Measurements from ENCODE around the gene RGL4. TPM values are rescaled to one million over a fixed set of nuclear protein-coding genes. Genes with fewer than 3 reads are reported as not detected.

RGL4 gene
- total and polyA plus RNA-seq, 2 experiments from 2014 or later: 0.16 TPM; not detected in 1

GRCh38 chr22:23681026-23681809 lies 9.6 kb upstream of the RGL4 start (continued):
- no peak for TF ChIP-seq ZNF462 (CRISPR knock-in tag; IDR thresholded peaks at IDR 0.05)
- TF ChIP-seq NANOG (IDR thresholded peaks at IDR 0.05; ENCODE audit: borderline replicate concordance): no peak

GRCh38 chr22:23682077-23682476 lies 8.7 kb upstream of the RGL4 start:
- H3K27me3 Mint-ChIP-seq (ENCODE audit: insufficient read depth, low read depth, poor library complexity): peaks cover 9% of the 10 kb centered on the region
- H3K9me3 Mint-ChIP-seq: no peaks in the 10 kb centered on the region; the same call in 2 of the 3 replicates
- H3K4me3 ChIP-seq: no peak overlapping the region
- no peaks in the 10 kb centered on the region for H3K36me3 Mint-ChIP-seq (ENCODE audit: low read depth)
- no peak overlapping the region for H3K4me3 Mint-ChIP-seq
- no peak for TF ChIP-seq EZH2 (IDR thresholded peaks at IDR 0.05; ENCODE audit: low read depth, unreplicated experiment)
- H3K27me3 ChIP-seq (ENCODE audit: insufficient read depth): no peaks in the 10 kb centered on the region
- no peaks in the 10 kb centered on the region for H3K36me3 ChIP-seq (ENCODE audit: insufficient read depth)
- no peak overlapping the region for H3K27ac ChIP-seq (ENCODE audit: low read depth)
- H3K9me2 ChIP-seq (ENCODE audit: insufficient read depth): no peaks in the 10 kb centered on the region
- no peak overlapping the region for H3K27ac Mint-ChIP-seq
- no peak overlapping the region for H2AFZ ChIP-seq
- H3F3A ChIP-seq (replicated peaks; ENCODE audit: low read depth): no peaks in the 10 kb centered on the region
- H3K4me1 Mint-ChIP-seq: peaks cover 9% of the 10 kb centered on the region
- no peaks in the 10 kb centered on the region for H3K79me2 ChIP-seq (replicated peaks; ENCODE audit: insufficient read depth)
- no peak overlapping the region for H3K4me2 ChIP-seq
- no peak for DNase-seq (ENCODE audit: low spot score)
- peaks cover 3% of the 10 kb centered on the region; the same call in 1 of the 2 replicates for H4K20me1 ChIP-seq (replicated peaks; ENCODE audit: insufficient read depth)
- ATAC-seq: no peak
- H3K4me1 ChIP-seq (ENCODE audit: insufficient read depth): no peaks in the 10 kb centered on the region

Measured in GM23338 (cell line).